HG03175 (cell line): Measurements from ENCODE around the gene NSD2.
"Not testable (repeated sequence)": the region's sequence is repeated elsewhere in the genome, so short reads cannot be mapped to it uniquely, and the experiment has no call there.

ENCODE experiments used
- ATAC-seq: cut with Tn5 transposase; IDR thresholded peaks from one replicate; pipeline ENCODE4 v1.9.1; 2021; ENCODE audit warnings: mild to moderate bottlenecking, moderate library complexity; ENCODE audit not compliant: unreplicated experiment

Gene NSD2

DNA sequence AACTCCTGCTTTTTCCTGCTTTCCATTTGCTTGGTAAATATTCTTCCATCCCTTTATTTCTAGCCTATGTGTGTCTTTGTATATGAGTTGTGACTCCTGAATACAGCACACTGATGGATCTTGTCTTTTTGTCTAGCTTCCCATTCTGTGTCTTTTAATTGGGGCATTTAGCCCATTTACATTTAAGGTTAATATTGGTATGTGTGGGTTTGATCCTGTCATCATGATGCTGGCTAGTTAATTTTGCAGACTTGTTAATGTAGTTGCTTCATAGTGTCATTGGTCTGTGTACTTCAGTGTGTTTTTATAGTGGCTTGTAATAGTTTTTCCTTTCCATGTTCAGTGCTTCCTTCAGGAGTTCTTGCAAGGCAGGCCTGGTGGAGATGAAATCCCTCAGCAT, 160.0 kb downstream of the NSD2 start:
- ATAC-seq: not testable (repeated sequence)
